C4-2B (cell line): Measurements from ENCODE around the gene PORCN.
A peak's percentile ranks its signal among the peaks of the same experiment; 100 is the strongest.
"Not testable (repeated sequence)": the region's sequence is repeated elsewhere in the genome, so short reads cannot be mapped to it uniquely, and the experiment has no call there.

Source experiments
- H3K27ac ChIP-seq: fragments of 450-650 bp; 2 replicates; pipeline ENCODE4 v1.5.1; 2017
- CTCF ChIP-seq: fragments of 450-650 bp; conservative IDR thresholded peaks from 2 replicates; pipeline ENCODE4 v1.5.1; 2017; ENCODE audit warnings: mild to moderate bottlenecking
- ZFX ChIP-seq: fragments of 450-650 bp; IDR thresholded peaks from 2 replicates; pipeline ENCODE4 v1.6.1; 2017

The PORCN gene

GRCh38 chrX:48516285-48516684 lies 7.5 kb downstream of the PORCN start:
- no peak for TF ChIP-seq CTCF
- no peak for TF ChIP-seq ZFX
- no peak overlapping the region for H3K27ac ChIP-seq

- TF ChIP-seq ZFX (no peak), CTCF (no peak)
These were observed 8.2 kb downstream of the PORCN start for GRCh38 chrX:48516987-48517386.

GRCh38 chrX:48519481-48519880 lies 10.7 kb downstream of the PORCN start:
- H3K27ac ChIP-seq, result not testable (repeated sequence)

More at GRCh38 chrX:48516987-48517386, 8.2 kb downstream of the PORCN start:
- no peak overlapping the region for H3K27ac ChIP-seq

GRCh38 chrX:48520455-48520854 lies 11.7 kb downstream of the PORCN start:
- H3K27ac ChIP-seq, result peak overlapping the region; percentile 90
- TF ChIP-seq CTCF, result no peak
- TF ChIP-seq ZFX, result no peak

GRCh38 chrX:48520976-48521352 lies 12.2 kb downstream of the PORCN start:
- H3K27ac ChIP-seq, result peak overlapping the region; percentile 90

GRCh38 chrX:48521353-48522243 lies 12.8 kb downstream of the PORCN start, which contains the start of gene EBP:
Gene EBP (plus strand): TSS chrX:48521808. CDS start chrX:48523772, 1,964 bp downstream.
- H3K27ac ChIP-seq, result peak within 1 kb of the TSS; percentile 90
- TF ChIP-seq ZFX, result no peak
- TF ChIP-seq CTCF, result no peak

More at GRCh38 chrX:48520976-48521352, 12.2 kb downstream of the PORCN start:
- TF ChIP-seq ZFX (no peak), CTCF (no peak)

- H3K27ac ChIP-seq, result peak overlapping the region; percentile 90
- TF ChIP-seq ZFX, result no peak
- TF ChIP-seq CTCF, result no peak
These were observed 13.5 kb downstream of the PORCN start for GRCh38 chrX:48522291-48522690.
